ENCODE results near the gene ANKRD2.
"Not testable (repeated sequence)": the region's sequence is repeated elsewhere in the genome, so short reads cannot be mapped to it uniquely, and the experiment has no call there.

ANKRD2 gene

DNA sequence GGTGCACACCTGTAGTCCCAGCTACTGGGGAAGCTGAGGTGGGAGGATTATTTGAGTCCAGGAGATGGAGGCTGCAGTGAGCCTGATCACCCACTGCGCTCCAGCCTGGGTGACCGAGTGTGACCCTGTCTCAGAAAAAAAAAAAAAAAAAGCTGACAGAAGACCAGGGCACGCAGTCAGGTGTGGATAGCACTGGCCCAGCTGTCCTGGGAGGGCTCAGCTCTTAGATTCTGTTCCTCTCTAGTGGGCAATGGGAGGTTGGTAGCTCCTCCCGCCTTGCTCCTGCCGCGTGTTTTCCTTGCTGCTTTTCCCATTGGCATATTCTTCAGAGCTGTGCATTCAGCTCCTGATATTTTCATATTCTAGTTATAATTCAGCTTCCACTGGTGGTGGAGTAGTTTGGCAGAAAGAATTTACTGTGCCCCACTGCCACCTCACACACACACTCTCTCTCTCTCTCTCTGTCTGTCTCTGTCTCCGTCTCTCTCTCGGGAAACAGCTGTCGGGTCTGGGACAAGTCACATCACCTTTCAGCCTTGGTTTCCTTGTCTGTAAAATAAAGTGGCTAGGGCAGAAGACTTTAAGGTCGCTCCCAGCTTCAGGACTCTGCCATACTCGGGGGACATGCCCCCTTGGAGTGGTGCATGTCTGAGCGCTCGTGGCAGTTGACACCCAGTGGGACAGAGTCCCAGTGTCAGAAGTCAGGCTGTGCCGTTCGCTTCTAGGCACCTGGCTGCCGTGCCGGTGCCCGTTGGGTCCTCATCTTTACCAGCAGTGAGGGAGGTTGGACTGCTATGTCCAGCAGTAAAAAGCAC is 25.9 kb upstream of the ANKRD2 start:
- no peak for DNase-seq (ENCODE audit: low spot score)

DNA sequence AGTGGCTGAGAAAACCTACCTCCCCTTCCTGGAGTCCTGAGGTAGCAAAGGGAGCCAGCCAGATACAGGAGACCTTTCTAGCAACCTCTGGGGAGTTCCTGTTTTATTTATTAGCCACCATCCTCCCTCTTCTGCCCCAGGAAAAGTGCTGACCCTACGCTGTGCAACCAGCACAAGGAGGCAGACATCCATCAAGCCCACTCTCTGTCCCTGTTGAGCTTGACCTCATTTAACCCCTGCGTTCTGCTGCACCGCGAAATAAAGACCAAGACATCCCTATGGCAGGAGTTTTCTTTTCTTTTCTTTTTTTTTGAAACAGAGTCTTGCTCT is 25.3 kb upstream of the ANKRD2 start:
- no peak for DNase-seq (ENCODE audit: low spot score)

DNA sequence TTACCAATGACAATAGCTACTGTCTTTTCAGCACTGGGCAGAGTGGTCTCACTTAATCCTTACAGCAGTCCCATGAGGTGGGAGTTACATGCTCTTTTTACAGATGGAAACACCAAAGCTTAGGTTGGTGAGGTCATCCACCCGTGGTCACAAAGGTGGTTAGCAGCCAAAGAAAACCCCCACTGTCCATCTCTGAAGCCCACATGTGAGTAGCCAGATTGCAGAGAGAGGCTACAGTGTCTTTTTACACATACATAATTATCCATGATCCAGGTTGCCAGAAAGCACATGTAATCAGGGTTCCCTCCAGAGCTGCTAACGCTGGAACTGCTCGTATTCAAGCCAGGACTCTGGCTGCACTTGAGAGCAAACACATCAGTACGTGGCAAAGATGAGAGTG is 24.6 kb upstream of the ANKRD2 start:
- DNase-seq (ENCODE audit: low spot score): no peak

DNA sequence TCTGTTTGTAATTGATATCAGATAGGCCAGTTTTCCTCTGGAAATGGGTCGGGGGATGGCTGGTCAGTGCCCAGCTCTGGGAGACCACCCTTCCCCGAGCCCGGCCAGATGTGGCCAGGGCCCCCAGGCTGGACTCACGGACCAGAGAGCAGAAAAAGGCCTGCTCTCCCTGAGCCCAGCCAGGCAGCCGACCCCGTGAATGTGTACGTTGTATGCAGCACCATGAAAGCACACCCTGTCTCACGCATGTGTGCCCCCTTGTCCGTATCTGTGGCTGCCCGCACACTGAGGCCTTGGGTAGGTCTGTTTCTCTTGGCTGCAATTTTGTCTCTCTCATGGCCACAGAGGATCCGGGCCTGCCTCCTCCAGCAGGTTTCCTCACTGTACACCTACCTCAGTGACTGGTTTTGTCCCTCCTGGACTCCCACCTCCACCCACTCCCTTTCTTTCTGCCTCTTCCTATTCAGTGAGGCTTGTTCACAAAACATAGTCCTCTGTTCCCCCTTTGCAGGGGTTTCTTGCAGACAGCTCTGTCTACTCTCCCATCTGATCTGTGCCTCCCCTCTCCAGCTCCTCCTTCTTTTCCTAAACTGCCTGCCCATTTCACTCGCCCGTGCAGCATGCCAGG is 23.6 kb upstream of the ANKRD2 start:
- no peak for DNase-seq (ENCODE audit: low spot score)

DNA sequence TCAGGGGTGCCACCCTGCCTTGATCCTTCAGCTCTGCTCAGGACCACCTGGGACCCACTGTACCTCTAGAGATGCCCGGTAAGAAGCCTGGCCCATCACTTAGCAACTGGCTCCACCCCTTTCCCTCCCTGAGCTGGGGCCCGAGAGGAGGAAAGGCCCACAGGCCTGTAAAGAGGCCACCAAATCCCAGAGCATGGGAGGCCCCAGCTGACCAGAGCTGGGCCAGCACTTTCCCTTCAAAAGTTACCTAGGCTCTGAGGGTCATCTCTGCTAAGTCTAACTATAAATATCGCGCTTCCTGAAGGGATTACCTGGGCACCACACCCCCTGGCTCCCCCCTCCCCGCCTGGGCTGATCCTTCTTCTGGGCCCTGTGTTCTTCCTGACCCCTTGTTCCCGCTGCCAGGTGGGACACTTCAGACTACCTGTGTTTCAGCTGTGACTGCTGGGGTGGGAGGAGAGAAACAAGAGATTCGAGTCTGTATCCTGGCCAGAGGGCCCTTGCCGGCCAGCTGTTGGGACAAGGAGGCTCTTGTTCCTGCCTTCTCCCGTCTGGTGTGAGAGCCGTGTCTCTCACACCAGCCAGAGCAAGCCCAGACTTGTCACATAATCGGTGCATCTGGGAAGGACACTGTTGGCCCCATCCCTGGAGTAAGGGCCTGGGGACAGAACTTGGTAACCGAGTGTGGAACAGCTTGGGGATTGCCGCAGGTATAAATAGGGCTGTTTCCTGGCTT is 22.8 kb upstream of the ANKRD2 start:
- peak; percentile 84 for DNase-seq (ENCODE audit: low spot score)

DNA sequence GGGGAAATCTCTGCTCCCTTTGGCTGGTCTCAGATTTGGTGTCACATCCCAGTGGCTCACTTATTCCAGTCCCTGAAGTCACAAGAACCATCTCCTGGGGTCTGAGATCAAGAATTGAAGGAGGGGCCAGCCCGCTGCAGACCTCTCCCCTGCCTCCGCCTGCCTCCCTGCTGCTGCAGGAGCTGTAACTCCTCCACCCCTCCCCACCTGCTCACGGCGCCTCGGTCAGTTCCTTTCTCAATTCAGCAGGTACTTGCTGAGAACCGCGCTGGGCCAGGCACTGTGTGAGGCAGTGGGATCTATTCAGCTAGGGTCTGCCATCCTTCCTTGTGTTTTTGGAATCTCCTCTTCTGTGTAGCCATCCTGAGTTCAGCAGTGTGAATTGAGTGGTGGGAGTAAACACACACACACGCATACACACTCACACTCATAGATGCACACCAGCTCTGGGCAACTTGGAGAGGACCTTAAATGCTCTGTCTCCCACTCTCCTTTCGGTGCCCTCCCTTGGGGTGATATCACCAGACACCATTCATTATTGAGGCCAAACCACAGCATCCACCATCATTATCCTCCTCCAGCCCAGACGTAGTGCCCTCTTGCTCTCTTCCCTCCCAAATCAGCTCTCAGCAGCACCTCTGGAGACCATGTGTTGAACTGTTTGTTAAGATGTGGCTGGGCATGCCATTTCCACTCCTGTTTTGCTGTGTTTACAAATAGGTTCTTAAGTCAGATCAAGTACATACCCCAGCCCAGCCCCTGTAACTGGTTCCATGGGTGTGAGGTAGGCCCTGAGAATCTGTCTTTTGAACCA is 22.0 kb upstream of the ANKRD2 start:
- no peak for DNase-seq (ENCODE audit: low spot score)

DNA sequence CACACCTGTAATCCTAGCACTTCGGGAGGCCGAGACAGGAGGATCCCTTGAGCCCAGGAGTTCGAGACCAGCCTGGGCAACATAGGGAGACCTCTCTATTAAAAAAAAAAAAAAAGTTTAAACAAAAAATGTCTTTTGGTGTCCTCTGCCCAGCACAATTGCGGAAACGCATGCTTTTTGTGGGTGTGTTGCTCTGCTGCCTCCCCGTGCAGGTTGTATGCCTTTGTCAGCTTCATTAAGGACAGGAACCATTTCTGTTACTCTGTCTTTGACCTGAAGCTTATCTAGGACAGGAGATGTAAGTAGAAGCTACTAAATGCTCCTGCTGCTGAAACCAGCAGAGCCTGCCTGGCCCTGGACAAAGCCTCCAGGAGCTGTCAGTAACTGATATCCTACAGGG is 21.3 kb upstream of the ANKRD2 start:
- DNase-seq (ENCODE audit: low spot score): no peak

DNA sequence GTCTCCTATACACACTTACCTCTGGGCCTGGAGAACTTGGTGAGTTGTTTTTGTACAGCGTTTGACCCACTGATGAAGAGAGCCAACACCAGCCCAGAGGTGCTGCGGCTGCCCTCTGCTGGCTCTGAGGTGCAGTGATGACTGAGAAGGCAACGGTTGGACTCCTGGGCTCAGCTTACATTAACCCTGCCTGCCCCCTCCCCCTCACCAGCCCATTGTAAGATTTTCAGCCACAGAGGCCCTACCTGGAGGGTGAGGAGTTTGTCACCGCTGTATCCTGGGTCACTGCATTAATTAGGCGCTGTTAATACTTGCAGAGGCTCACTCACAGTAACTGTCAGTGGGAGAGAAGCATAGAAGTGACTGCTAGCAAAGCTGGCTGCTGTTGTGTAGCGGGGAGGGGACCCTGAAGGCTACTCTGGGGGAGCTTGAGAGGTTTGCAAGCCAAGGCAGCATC is 19.0 kb upstream of the ANKRD2 start:
- DNase-seq (ENCODE audit: low spot score): peak; percentile 80

DNA sequence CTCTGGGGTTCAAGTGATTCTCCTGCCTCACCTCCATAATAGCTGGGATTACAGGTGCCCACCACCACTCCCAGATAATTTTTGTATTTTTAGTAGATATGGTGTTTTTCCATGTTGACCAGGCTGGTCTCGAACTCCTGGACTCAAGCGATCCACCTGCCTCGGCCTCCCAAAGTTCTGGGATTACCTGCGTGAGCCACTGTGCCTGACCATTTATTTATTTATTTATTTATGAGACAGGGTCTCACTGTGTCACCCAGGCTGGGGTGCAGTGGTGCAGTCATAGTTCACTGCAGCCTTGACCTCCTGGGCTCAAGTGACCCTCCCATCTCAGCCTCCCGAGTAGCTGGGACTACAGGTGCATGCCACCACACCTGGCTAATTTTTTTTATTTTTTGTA is 18.2 kb upstream of the ANKRD2 start:
- DNase-seq (ENCODE audit: low spot score): not testable (repeated sequence)

DNA sequence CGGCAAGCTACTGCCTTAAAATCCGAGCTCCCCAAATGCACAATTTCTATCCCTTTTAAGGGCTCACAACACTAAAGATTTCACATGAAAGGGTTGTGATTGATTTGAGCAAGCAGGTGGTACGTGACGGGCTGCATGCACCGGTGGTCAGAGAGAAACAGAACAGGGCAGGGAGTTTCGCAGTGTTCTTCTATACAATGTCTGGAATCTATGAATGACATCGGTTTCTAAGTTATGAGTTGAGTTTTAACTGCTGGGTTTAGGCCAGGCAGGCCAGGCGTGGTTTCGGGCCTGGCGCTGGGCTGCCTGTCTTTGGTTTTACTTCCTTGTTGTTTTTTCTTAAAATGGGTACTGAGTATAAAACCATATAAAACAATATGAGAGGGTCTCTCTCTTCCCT is 17.0 kb upstream of the ANKRD2 start:
- not testable (repeated sequence) for DNase-seq (ENCODE audit: low spot score)

DNA sequence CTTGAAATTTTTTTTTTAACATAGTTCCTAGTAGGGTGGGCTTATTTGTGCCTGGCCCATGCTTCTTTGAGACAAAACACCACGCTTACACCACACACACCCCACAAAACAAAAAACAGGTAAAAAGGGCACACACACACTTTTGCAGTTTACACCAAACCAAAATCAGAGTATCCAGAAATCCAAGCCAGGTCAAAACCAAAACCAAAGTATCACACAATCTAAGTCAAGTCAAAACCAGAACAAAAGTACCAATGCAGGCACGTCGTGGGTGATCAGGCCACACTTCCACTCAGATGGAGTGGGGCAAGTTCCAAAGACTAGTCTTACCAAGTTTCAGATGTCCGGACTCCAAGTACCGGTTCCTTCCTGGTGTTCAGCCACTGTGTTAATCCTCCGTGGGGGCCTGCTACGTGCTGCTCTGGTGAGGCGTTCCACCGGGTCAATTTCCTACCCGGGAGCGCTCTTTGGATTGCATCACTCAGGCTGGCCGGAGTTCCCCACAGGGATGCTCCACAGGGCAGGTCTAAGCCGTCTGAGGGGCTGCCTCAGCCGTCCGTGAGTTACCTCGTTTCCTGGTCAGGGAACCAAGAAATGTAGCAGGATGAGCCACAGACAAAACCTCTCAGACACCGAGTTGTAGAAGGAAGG is 11.7 kb upstream of the ANKRD2 start:
- not testable (repeated sequence) for DNase-seq (ENCODE audit: low spot score)

DNA sequence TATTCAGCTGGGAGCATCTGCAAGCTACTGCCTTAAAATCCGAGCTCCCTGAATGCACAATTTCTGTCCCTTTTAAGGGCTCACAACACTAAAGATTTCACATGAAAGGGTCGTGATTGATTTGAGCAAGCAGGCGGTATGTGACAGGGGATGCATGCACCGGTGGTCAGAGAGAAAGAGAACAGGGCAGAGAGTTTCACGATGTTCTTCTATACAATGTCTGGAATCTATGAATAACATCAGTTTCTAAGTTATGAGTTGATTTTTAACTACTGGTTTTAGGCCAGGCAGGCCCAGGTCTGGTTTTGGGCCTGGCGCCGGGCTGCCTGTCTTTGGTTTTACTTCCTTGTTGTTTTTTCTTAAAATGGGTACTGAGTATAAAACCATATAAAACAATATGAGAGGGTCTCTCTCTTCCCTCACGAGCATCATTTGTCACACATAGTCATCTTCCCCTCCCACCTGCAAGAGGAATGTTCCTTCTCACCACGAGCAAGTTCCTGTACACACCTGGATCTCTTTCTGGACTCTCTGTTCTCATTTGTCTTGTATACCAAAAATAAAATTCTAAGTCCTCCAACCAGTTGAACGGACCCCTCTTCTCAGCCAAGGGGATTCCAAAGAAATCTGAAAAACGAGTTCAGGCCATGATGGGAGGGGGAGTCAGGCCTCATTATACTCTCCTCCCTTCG is 11.0 kb upstream of the ANKRD2 start:
- not testable (repeated sequence) for DNase-seq (ENCODE audit: low spot score)

DNA sequence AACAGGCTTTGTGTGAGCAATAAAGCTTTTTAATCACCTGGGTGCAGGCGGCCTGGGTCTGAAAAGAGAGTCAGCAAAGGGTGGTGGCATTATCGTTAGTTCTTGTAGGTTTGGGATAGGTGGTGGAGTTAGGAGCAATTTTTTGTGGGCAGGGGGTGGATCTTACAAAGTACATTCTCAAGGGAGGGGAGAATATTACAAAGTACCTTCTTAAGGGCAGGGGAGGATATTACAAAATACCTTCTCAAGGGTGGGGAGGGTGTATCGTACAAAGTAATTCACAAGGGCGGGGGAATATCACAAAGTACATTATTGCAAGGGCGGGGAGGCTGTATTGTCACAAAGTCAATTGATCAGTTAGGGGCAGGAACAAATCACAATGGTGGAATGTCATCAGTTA is 10.2 kb upstream of the ANKRD2 start:
- DNase-seq (ENCODE audit: low spot score): not testable (repeated sequence)

DNA sequence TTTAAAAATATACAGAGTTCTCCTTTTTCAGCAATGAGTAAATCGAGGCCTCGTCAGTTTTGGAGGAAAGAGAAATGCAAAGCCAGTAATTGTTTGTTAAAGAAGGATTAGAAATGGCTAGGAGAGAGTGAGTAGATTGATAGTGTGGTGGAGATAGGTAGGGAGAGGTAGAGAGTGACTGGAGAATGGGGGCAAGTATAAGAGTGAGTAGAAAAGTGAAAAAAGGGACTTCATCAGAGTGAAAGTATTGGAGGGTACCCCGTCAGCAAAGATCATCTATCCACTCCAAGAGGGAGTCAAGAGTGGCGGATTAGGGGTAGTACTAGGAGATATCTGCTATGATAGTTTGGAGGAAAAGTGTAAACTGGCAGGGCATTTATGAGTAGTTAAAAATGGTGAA is 9.2 kb upstream of the ANKRD2 start:
- no peak for DNase-seq (ENCODE audit: low spot score)

DNA sequence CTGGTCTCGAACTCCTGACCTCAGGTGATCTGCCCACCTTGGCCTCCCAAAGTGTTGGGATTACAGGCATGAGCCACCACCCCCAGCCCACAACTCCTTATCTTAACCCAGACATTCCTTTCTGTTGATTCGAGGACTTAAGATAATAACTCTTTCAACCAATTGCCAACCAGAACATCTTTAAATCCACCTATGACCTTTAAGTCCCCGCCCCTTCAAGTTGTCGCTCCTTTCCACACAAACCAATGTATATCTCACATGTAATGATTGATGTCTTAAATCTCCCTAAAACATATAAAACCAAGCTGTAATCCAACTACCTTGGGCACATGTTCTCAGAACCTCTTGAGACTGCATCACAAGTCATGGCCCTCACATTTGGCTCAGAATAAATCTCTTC is 7.8 kb upstream of the ANKRD2 start:
- DNase-seq (ENCODE audit: low spot score): no peak

DNA sequence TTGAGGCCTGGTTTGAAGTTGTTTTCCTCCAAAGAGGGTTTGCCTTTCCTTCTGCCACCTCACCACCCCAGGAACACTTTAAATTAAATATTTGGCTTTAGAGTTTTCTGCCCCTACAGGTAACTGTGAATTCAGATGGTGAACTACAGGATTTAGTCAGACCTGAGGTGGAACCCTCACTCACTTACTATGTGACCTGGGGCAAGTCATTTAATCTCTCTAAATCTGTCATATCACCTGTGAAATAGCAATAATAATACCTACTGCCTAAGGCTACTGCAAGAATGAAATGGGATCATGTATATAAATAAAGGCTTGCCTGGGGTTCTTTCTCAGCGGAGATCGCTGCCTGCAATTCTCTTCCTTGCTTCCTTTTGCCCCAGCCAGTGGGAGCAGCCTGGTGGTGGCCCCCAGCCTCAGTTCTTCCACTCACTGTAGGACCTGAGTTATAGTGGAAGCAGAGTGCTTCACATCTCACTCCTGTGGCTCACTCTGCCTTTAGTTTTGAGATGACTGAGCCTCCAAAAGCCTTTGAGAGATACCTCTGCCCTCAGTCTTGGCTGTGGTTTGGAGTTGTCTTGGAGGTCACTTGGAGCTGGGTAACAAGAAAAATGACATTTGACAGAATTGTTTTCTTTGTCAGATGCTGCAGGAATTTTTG is 6.1 kb upstream of the ANKRD2 start:
- DNase-seq (ENCODE audit: low spot score): no peak

DNA sequence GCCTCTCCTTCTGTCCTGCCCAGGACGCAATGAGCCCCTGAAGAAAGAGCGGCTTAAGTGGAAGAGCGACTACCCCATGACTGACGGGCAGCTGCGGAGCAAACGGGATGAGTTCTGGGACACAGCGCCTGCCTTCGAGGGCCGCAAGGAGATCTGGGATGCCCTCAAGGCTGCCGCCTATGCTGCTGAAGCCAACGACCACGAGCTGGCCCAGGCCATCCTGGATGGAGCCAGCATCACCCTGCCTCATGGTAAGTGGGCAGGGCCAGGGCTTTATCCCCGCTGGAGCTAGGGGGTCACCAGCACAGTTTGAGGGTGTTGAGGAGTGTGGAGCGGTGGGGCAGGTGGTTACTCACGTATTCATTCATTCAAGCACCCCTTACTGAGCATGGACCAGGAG is 4.7 kb upstream of the ANKRD2 start:
- DNase-seq (ENCODE audit: low spot score): no peak

DNA sequence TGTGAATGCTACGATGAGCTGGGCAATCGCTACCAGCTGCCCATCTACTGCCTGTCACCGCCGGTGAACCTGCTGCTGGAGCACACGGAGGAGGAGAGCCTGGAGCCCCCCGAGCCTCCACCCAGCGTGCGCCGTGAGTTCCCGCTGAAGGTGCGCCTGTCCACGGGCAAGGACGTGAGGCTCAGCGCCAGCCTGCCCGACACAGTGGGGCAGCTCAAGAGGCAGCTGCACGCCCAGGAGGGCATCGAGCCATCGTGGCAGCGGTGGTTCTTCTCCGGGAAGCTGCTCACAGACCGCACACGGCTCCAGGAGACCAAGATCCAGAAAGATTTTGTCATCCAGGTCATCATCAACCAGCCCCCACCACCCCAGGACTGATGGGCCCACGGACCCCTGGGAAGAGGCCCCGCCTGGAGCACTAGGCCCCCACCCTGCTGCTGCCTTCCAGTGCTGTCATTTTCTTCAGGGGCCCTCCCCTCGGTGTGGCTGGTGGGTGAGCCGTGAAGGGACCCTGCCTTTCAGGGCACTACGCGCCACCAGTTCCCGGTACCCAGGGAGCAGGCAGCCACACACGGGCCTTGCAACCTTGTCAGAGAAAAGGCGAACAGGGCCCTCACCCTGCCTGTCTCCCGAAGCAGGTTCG is 2.3 kb upstream of the ANKRD2 start:
- DNase-seq (ENCODE audit: low spot score): no peak

DNA sequence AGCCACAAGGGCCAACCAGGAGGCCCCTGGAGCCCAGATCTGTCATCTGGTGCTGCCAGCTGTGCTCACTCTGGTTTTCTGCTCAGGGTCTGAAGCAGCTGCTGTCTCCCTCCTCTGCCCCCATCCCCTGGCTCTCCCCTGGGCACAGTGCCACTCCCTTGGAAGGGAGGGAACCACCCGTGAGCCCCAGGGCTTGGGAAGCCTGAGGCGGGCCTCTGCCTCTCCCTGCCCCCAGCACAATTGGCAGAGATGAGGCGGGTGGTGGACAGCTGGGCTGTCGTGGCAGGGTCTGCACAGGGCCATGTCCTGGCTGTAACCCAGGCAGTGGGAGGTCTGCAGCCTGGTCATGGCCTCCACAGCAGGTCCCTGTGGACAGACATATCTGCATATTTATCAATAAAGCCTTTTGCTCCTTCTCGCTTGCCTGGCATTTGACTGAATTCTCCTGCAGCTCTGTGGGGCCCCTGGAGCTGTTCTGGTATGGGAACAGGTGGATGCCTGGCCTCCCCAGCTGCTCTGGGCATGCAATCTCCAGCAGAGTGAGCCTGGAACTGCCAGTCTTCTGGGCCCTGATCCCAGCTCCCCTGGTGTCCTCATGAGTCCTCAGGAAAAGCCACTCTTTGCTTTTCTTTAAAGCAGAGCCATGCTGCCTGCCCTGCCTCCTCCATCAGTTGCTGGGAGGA is 1.6 kb upstream of the ANKRD2 start:
- no peak for DNase-seq (ENCODE audit: low spot score)

All from Ammon's horn (tissue), 1 donor.